ENCODE results near the gene ENOX1. TPM values are rescaled to one million over a fixed set of nuclear protein-coding genes. Genes with fewer than 3 reads are reported as not detected.

ENOX1 gene
- polyA plus RNA-seq, 3 donors: 0.04 TPM; not detected in 2

DNA sequence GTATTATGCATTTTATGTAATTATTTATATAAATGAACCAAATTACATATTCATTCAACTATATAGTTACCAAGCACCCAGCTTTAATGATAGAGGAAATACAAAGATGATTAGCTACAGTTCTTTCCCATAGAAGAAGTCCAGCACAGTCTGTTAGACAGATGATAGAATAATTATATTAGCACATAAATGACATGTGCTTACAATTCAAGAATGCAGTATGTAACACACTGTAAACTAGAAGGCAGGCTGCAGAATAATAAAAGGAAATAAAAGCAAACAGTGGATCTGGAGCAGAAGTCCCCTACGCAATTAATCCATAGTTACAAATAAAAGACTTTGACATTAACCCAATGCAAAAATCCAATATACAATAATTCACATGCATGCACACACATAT is 384.4 kb downstream of the ENOX1 start:
- Mint-ChIP-seq H3K27me3 (ENCODE audit: low read depth in 3 of 3) (peaks cover 3 to 9% (median 5%) of the 10 kb centered on the region in 3 donors), H3K9me3 (no peaks in the 10 kb centered on the region), H3K36me3 (no peaks in the 10 kb centered on the region), H3K27ac (no peak overlapping the region), H3K4me1 (peaks cover 11% of the 10 kb centered on the region), H3K4me3 (no peak overlapping the region)
- Histone ChIP-seq H3K27me3 (ENCODE audit: control insufficient read depth in 2 of 2, insufficient read depth in 2 of 2, low read length in 2 of 2) (no peaks in the 10 kb centered on the region), H3K9ac (ENCODE audit: insufficient read depth, low read length, poor library complexity, severe bottlenecking) (no peak overlapping the region), H3K27ac (ENCODE audit: low read depth in 1 of 2, low read length in 2 of 2) (no peak overlapping the region), H2AFZ (ENCODE audit: insufficient read depth, low read depth, low read length, poor library complexity, severe bottlenecking) (no peak overlapping the region), H3K9me3 (replicated peaks in 1 of 2; ENCODE audit: control insufficient read depth in 1 of 2, insufficient read depth in 1 of 2, low read length in 2 of 2) (no peaks in the 10 kb centered on the region), H3K36me3 (replicated peaks in 1 of 2; ENCODE audit: control insufficient read depth in 1 of 2, insufficient read depth in 2 of 2, low read length in 2 of 2) (no peaks in the 10 kb centered on the region), H4K20me1 (ENCODE audit: insufficient read depth, low read length) (no peaks in the 10 kb centered on the region), H3K4me3 (replicated peaks in 1 of 3; ENCODE audit: low read depth in 2 of 3, low read length in 3 of 3) (no peak overlapping the region), H3K4me2 (replicated peaks; ENCODE audit: extremely low read depth, low read length, poor library complexity, severe bottlenecking) (no peak overlapping the region), H3K79me2 (ENCODE audit: insufficient read depth, low read length) (no peaks in the 10 kb centered on the region), H3K4me1 (ENCODE audit: control insufficient read depth in 1 of 2, insufficient read depth in 2 of 2, low read length in 2 of 2) (peaks cover 3 to 9% of the 10 kb centered on the region in 2 donors)
- intact Hi-C loops (cut with micrococcal nuclease): no loop called here
- TF ChIP-seq, protein P1, sequence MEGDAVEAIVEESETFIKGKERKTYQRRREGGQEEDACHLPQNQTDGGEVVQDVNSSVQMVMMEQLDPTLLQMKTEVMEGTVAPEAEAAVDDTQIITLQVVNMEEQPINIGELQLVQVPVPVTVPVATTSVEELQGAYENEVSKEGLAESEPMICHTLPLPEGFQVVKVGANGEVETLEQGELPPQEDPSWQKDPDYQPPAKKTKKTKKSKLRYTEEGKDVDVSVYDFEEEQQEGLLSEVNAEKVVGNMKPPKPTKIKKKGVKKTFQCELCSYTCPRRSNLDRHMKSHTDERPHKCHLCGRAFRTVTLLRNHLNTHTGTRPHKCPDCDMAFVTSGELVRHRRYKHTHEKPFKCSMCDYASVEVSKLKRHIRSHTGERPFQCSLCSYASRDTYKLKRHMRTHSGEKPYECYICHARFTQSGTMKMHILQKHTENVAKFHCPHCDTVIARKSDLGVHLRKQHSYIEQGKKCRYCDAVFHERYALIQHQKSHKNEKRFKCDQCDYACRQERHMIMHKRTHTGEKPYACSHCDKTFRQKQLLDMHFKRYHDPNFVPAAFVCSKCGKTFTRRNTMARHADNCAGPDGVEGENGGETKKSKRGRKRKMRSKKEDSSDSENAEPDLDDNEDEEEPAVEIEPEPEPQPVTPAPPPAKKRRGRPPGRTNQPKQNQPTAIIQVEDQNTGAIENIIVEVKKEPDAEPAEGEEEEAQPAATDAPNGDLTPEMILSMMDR (IDR thresholded peaks at IDR 0.05): no peak
- no peak for DNase-seq
- WGBS (ENCODE audit: insufficient coverage): 100% methylated on average over 1 of the region's 1 CpG

DNA sequence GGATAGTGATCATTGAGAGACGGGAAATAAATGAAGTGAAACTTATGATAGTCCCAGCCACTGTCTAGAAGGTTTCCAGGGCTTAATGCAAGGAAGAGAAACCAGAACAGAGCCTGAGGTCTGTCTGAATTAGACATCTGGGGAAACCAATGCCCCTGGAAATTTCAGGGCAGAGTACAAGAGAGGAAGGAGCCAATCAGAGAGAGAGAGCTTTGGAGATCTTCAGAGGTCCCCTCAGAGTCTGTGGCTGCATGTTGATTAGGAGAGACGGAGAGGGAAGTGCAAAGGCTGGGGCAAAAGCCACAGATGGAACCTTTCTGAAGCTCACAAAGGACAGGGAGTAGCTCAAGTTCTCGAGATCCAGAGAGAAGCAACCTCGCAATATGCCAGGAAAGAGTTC is 385.4 kb downstream of the ENOX1 start:
- peaks cover 3 to 9% (median 5%) of the 10 kb centered on the region in 3 donors for H3K27me3 Mint-ChIP-seq (ENCODE audit: low read depth in 3 of 3)
- H3K27ac ChIP-seq (ENCODE audit: low read depth in 1 of 2, low read length in 2 of 2): no peak overlapping the region
- no peaks in the 10 kb centered on the region for H3K9me3 ChIP-seq (replicated peaks in 1 of 2; ENCODE audit: control insufficient read depth in 1 of 2, insufficient read depth in 1 of 2, low read length in 2 of 2)
- no peaks in the 10 kb centered on the region for H3K36me3 ChIP-seq (replicated peaks in 1 of 2; ENCODE audit: control insufficient read depth in 1 of 2, insufficient read depth in 2 of 2, low read length in 2 of 2)
- peak in 1 of 3 donors; percentile 7 for DNase-seq
- TF ChIP-seq, protein P1 (IDR thresholded peaks at IDR 0.05): no peak
- no peaks in the 10 kb centered on the region for H3K27me3 ChIP-seq (ENCODE audit: control insufficient read depth in 2 of 2, insufficient read depth in 2 of 2, low read length in 2 of 2)
- H3K27ac Mint-ChIP-seq: peak overlapping the region in 2 of 7 donors; percentile 7 to 25
- H4K20me1 ChIP-seq (ENCODE audit: insufficient read depth, low read length): no peaks in the 10 kb centered on the region
- intact Hi-C loops (cut with micrococcal nuclease): no loop called here
- no peak overlapping the region for H3K4me3 ChIP-seq (replicated peaks in 1 of 3; ENCODE audit: low read depth in 2 of 3, low read length in 3 of 3)
- no peak overlapping the region for H3K9ac ChIP-seq (ENCODE audit: insufficient read depth, low read length, poor library complexity, severe bottlenecking)
- peak overlapping the region; percentile 31 for H3K4me2 ChIP-seq (replicated peaks; ENCODE audit: extremely low read depth, low read length, poor library complexity, severe bottlenecking)
- peaks cover 11% of the 10 kb centered on the region for H3K4me1 Mint-ChIP-seq
- peak overlapping the region; percentile 53 for H2AFZ ChIP-seq (ENCODE audit: insufficient read depth, low read depth, low read length, poor library complexity, severe bottlenecking)
- no peaks in the 10 kb centered on the region for H3K36me3 Mint-ChIP-seq
- peaks cover 3 to 9% of the 10 kb centered on the region in 2 donors for H3K4me1 ChIP-seq (ENCODE audit: control insufficient read depth in 1 of 2, insufficient read depth in 2 of 2, low read length in 2 of 2)
- peak overlapping the region; percentile 58 to 68 for H3K4me3 Mint-ChIP-seq
- 6% methylated on average over 3 of the region's 4 CpGs for WGBS (ENCODE audit: insufficient coverage)
- no peaks in the 10 kb centered on the region for H3K79me2 ChIP-seq (ENCODE audit: insufficient read depth, low read length)
- H3K9me3 Mint-ChIP-seq: peaks cover 0 to 2% (median 0%) of the 10 kb centered on the region in 7 donors
